Ectodermal cell (in vitro differentiated cells): ENCODE data around the gene FANCI.
"Not testable (repeated sequence)": the region's sequence is repeated elsewhere in the genome, so short reads cannot be mapped to it uniquely, and the experiment has no call there.

ENCODE experiments used
- H3K27ac ChIP-seq: 2 replicates; pipeline ENCODE4 v1.7.0; 2013; ENCODE audit warnings: mild to moderate bottlenecking, low read depth, low read length; ENCODE audit not compliant: insufficient read depth, poor library complexity, severe bottlenecking
- H3K27me3 ChIP-seq: 2 replicates; pipeline ENCODE4 v1.7.0; 2013; ENCODE audit warnings: mild to moderate bottlenecking, low read length; ENCODE audit not compliant: insufficient read depth, control insufficient read depth, poor library complexity, severe bottlenecking
- H3K36me3 ChIP-seq: one replicate; pipeline ENCODE4 v1.7.0; 2013; ENCODE audit warnings: low read length; ENCODE audit not compliant: control insufficient read depth, insufficient read depth
- H3K4me1 ChIP-seq: one replicate; pipeline ENCODE4 v1.7.0; 2013; ENCODE audit warnings: low read length; ENCODE audit not compliant: control insufficient read depth, insufficient read depth
- H3K4me3 ChIP-seq: 2 replicates; pipeline ENCODE4 v1.7.0; 2013; ENCODE audit warnings: low read depth, low read length, control low read depth; ENCODE audit not compliant: insufficient read depth
- H3K9me3 ChIP-seq: 2 replicates; pipeline ENCODE4 v1.7.0; 2013; ENCODE audit warnings: mild to moderate bottlenecking, low read length, moderate library complexity; ENCODE audit not compliant: control insufficient read depth
- WGBS, 2 experiments: methylation state at CpG; one replicate each; pipeline ENCODE4 v1.1.7; 2013; ENCODE audit warnings: missing lambda C conversion rate in 2 of 2; 5-methylcytosine and 5-hydroxymethylcytosine counted together

The FANCI gene

GRCh38 chr15:89218531-89218930 is 25.2 kb upstream of the FANCI start:
- H3K9me3 ChIP-seq, result no peaks in the 10 kb centered on the region
- 91 to 94% methylated on average over 8 of the region's 8 CpGs for WGBS, 2 experiments
- no peaks in the 10 kb centered on the region for H3K36me3 ChIP-seq
- H3K4me3 ChIP-seq, result no peak overlapping the region
- H3K27ac ChIP-seq, result no peak overlapping the region
- H3K27me3 ChIP-seq, result no peaks in the 10 kb centered on the region
- peaks cover 9% of the 10 kb centered on the region for H3K4me1 ChIP-seq

- H3K9me3 ChIP-seq, result no peaks in the 10 kb centered on the region
- no peaks in the 10 kb centered on the region for H3K27me3 ChIP-seq
- WGBS, 2 experiments, result 80 to 85% methylated on average over 10 to 11 of the region's 11 CpGs
- no peak within 1 kb of the TSS for H3K4me3 ChIP-seq
- no peaks in the 10 kb centered on the region for H3K36me3 ChIP-seq
- peaks cover 9% of the 10 kb centered on the region for H3K4me1 ChIP-seq
- H3K27ac ChIP-seq, result no peak within 1 kb of the TSS
Observed at GRCh38 chr15:89221543-89221942, 22.2 kb upstream of the FANCI start, which contains the start of gene RLBP1. Gene RLBP1, minus strand, starts transcription at chr15:89221579. Its CDS starts 2,604 bp downstream, at chr15:89218975.

- Histone ChIP-seq H3K27me3 (no peaks in the 10 kb centered on the region), H3K4me3 (no peak overlapping the region), H3K4me1 (peaks cover 9% of the 10 kb centered on the region), H3K9me3 (no peaks in the 10 kb centered on the region), H3K27ac (no peak overlapping the region), H3K36me3 (no peaks in the 10 kb centered on the region)
- 93 to 95% methylated on average over 4 of the region's 5 CpGs for WGBS, 2 experiments
Observed at GRCh38 chr15:89225588-89225987, 18.2 kb upstream of the FANCI start.

GRCh38 chr15:89226359-89227221 is 17.2 kb upstream of the FANCI start:
- H3K27me3 ChIP-seq, result no peaks in the 10 kb centered on the region

GRCh38 chr15:89227425-89227824 is 16.4 kb upstream of the FANCI start:
- H3K27me3 ChIP-seq, result no peaks in the 10 kb centered on the region
- WGBS, 2 experiments, result 68 to 72% methylated on average over 7 of the region's 7 CpGs
- no peak overlapping the region for H3K4me3 ChIP-seq
- H3K27ac ChIP-seq, result no peak overlapping the region
- H3K4me1 ChIP-seq, result no peaks in the 10 kb centered on the region
- no peaks in the 10 kb centered on the region for H3K9me3 ChIP-seq
- H3K36me3 ChIP-seq, result no peaks in the 10 kb centered on the region

More at GRCh38 chr15:89226359-89227221, 17.2 kb upstream of the FANCI start:
- Histone ChIP-seq H3K4me3 (no peak overlapping the region), H3K4me1 (peaks cover 4% of the 10 kb centered on the region), H3K9me3 (no peaks in the 10 kb centered on the region), H3K36me3 (no peaks in the 10 kb centered on the region), H3K27ac (no peak overlapping the region)
- WGBS, 2 experiments, result 89 to 90% methylated on average over 14 of the region's 14 CpGs

- Histone ChIP-seq H3K27me3 (peaks cover 3% of the 10 kb centered on the region), H3K9me3 (no peaks in the 10 kb centered on the region), H3K4me1 (no peaks in the 10 kb centered on the region), H3K27ac (no peak overlapping the region), H3K4me3 (no peak overlapping the region), H3K36me3 (no peaks in the 10 kb centered on the region)
- 59 to 73% methylated on average over 4 to 5 of the region's 5 CpGs for WGBS, 2 experiments
Observed at GRCh38 chr15:89230277-89230676, 13.5 kb upstream of the FANCI start.

- H3K27ac ChIP-seq, result no peak overlapping the region
- no peak overlapping the region for H3K4me3 ChIP-seq
- H3K9me3 ChIP-seq, result no peaks in the 10 kb centered on the region
- H3K4me1 ChIP-seq, result no peaks in the 10 kb centered on the region
- peaks cover 3% of the 10 kb centered on the region for H3K27me3 ChIP-seq
- no peaks in the 10 kb centered on the region for H3K36me3 ChIP-seq
Observed at GRCh38 chr15:89231832-89232231, 11.9 kb upstream of the FANCI start.

GRCh38 chr15:89239883-89240810 is 3.6 kb upstream of the FANCI start:
- not testable (repeated sequence) for H3K9me3 ChIP-seq, H3K27ac ChIP-seq, H3K4me1 ChIP-seq, H3K36me3 ChIP-seq, H3K4me3 ChIP-seq, H3K27me3 ChIP-seq
- 92% methylated on average over 12 of the region's 12 CpGs for WGBS, 2 experiments

GRCh38 chr15:89243046-89243690 is 611 bp upstream of the FANCI start:
- no peak overlapping the region for H3K27ac ChIP-seq
- no peaks in the 10 kb centered on the region for H3K36me3 ChIP-seq
- H3K4me1 ChIP-seq, result peaks cover 9% of the 10 kb centered on the region
- no peaks in the 10 kb centered on the region for H3K9me3 ChIP-seq
- 82% methylated on average over 20 of the region's 20 CpGs for WGBS, 2 experiments
- H3K4me3 ChIP-seq, result peak overlapping the region; percentile 69
- no peaks in the 10 kb centered on the region for H3K27me3 ChIP-seq

- H3K4me3 ChIP-seq, result peak overlapping the region; percentile 69
- H3K4me1 ChIP-seq, result peaks cover 9% of the 10 kb centered on the region
- no peaks in the 10 kb centered on the region for H3K9me3 ChIP-seq
- WGBS, 2 experiments, result 0% methylated on average over 6 of the region's 6 CpGs
- no peak overlapping the region for H3K27ac ChIP-seq
- peaks cover 12% of the 10 kb centered on the region for H3K36me3 ChIP-seq
- no peaks in the 10 kb centered on the region for H3K27me3 ChIP-seq
Observed at GRCh38 chr15:89244574-89244903, 760 bp downstream of the FANCI start.
